ENCODE measurements around the gene AGXT2. TPM values are rescaled to one million over a fixed set of nuclear protein-coding genes. Genes with fewer than 3 reads are reported as not detected.

The AGXT2 gene
- total RNA-seq, 1 donor from 2014 or later, result not detected

DNA sequence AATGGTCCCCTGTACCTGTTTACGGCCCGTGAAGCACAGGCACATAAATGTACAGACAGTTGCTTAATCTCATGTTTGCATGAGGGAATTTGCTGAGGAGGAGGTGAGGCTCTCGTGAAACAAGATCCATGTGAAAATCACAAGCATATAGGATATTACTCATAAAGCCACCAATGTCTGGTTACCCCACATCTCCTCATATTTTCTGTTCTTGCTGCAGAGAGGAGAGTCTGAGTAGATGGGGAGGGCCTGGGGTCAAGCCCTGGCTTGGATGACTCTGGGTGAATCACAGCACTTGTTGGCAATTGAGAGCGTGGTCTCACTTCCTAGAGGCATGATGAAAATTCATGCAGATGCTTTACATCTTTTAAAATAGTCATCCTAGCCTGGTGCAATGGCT is 975 bp downstream of the AGXT2 start:
- H3K27ac Mint-ChIP-seq, result no peak overlapping the region
- H3K9me3 Mint-ChIP-seq (ENCODE audit: low read depth), result peaks cover 5% of the 10 kb centered on the region
- H3K27me3 Mint-ChIP-seq, result no peaks in the 10 kb centered on the region
- H3K36me3 Mint-ChIP-seq (ENCODE audit: insufficient read depth), result no peaks in the 10 kb centered on the region
- DNase-seq (ENCODE audit: low spot score, unreplicated experiment), result no peak
- no peak overlapping the region for H3K4me3 Mint-ChIP-seq (ENCODE audit: low read depth)
- no peak for TF ChIP-seq CTCF (IDR thresholded peaks at IDR 0.05; ENCODE audit: unreplicated experiment)
- H3K4me1 Mint-ChIP-seq (ENCODE audit: low read depth), result peaks cover 14% of the 10 kb centered on the region

GRCh38 chr5:35045280-35045679 is 2.5 kb downstream of the AGXT2 start:
- no peaks in the 10 kb centered on the region for H3K36me3 Mint-ChIP-seq (ENCODE audit: insufficient read depth)
- no peaks in the 10 kb centered on the region for H3K27me3 Mint-ChIP-seq
- no peak for TF ChIP-seq CTCF (IDR thresholded peaks at IDR 0.05; ENCODE audit: unreplicated experiment)
- no peak overlapping the region for H3K4me3 Mint-ChIP-seq (ENCODE audit: low read depth)
- DNase-seq (ENCODE audit: low spot score, unreplicated experiment), result no peak
- H3K9me3 Mint-ChIP-seq (ENCODE audit: low read depth), result no peaks in the 10 kb centered on the region
- peaks cover 5% of the 10 kb centered on the region for H3K4me1 Mint-ChIP-seq (ENCODE audit: low read depth)
- H3K27ac Mint-ChIP-seq, result no peak overlapping the region

DNA sequence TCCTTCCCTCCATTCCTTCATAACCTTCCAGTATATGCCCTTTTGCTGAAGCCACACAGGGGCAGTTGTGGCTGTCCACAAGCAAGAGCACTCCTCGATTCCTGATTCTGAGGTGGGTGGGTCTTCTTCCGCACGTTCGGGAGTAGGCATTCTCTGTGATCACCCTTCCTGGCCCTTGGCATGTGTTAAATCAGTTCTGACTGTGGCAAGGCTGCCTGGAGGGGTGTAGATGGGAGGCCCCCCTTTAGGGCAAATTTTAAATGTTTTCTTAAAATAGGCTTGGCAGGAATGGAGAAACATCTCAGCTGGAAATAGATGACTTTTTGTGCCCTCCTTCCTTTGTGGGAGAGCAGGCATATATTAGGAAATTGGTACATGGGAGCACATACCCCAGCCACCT is 3.1 kb downstream of the AGXT2 start:
- no peaks in the 10 kb centered on the region for H3K27me3 Mint-ChIP-seq
- no peak for DNase-seq (ENCODE audit: low spot score, unreplicated experiment)
- no peak overlapping the region for H3K4me3 Mint-ChIP-seq (ENCODE audit: low read depth)
- no peaks in the 10 kb centered on the region for H3K9me3 Mint-ChIP-seq (ENCODE audit: low read depth)
- H3K36me3 Mint-ChIP-seq (ENCODE audit: insufficient read depth), result no peaks in the 10 kb centered on the region
- peaks cover 3% of the 10 kb centered on the region for H3K4me1 Mint-ChIP-seq (ENCODE audit: low read depth)
- no peak overlapping the region for H3K27ac Mint-ChIP-seq
- no peak for TF ChIP-seq CTCF (IDR thresholded peaks at IDR 0.05; ENCODE audit: unreplicated experiment)

- no peaks in the 10 kb centered on the region for H3K27me3 Mint-ChIP-seq
- no peak for DNase-seq (ENCODE audit: low spot score, unreplicated experiment)
- H3K4me3 Mint-ChIP-seq (ENCODE audit: low read depth), result no peak overlapping the region
- TF ChIP-seq CTCF (IDR thresholded peaks at IDR 0.05; ENCODE audit: unreplicated experiment), result no peak
- H3K27ac Mint-ChIP-seq, result no peak overlapping the region
- H3K4me1 Mint-ChIP-seq (ENCODE audit: low read depth), result peaks cover 3% of the 10 kb centered on the region
- H3K9me3 Mint-ChIP-seq (ENCODE audit: low read depth), result no peaks in the 10 kb centered on the region
- no peaks in the 10 kb centered on the region for H3K36me3 Mint-ChIP-seq (ENCODE audit: insufficient read depth)
Observed at GRCh38 chr5:35042781-35043180, 5.0 kb downstream of the AGXT2 start.

DNA sequence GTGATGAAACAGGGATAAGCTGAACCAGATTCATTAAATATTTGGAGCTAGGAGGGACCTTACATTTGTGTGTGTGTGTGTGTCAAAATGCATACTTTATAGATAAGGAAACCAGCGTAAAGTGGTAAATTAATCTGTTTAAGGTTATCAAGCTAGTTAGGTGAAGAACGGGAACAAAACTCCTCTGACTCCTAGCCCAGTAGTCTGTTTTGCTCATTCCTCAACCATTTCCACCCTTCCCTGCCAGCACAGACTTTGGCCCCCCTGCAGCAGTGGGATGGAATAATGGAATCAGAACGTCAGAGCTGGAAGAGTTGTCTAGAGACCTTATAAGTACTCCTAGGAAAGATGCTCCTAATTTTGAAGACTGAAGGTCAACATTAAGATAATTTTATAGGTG is 6.5 kb downstream of the AGXT2 start:
- Mint-ChIP-seq H3K9me3 (ENCODE audit: low read depth) (no peaks in the 10 kb centered on the region), H3K4me1 (ENCODE audit: low read depth) (peaks cover 3% of the 10 kb centered on the region), H3K4me3 (ENCODE audit: low read depth) (no peak overlapping the region), H3K27me3 (no peaks in the 10 kb centered on the region), H3K27ac (no peak overlapping the region), H3K36me3 (ENCODE audit: insufficient read depth) (no peaks in the 10 kb centered on the region)
- TF ChIP-seq CTCF (IDR thresholded peaks at IDR 0.05; ENCODE audit: unreplicated experiment), result no peak
- no peak for DNase-seq (ENCODE audit: low spot score, unreplicated experiment)
